Astrocyte of the spinal cord (primary cell): ENCODE data around the gene PANX1.
A peak's percentile ranks its signal among the peaks of the same experiment; 100 is the strongest.
"Not testable (repeated sequence)": the region's sequence is repeated elsewhere in the genome, so short reads cannot be mapped to it uniquely, and the experiment has no call there.

ENCODE experiments used
- DNase-seq: peaks from one replicate; pipeline ENCODE4 v3.0.0; 2011; ENCODE audit warnings: low read depth, low spot score
- H3K4me3 ChIP-seq: 2 replicates; pipeline ENCODE4 v1.5.1; 2011; ENCODE audit warnings: low read depth, mild to moderate bottlenecking, low read length, moderate library complexity
- CTCF ChIP-seq: IDR thresholded peaks from 2 replicates; pipeline ENCODE4 v1.5.1; 2012; ENCODE audit warnings: low read depth, mild to moderate bottlenecking, low read length, inconsistent platforms
- in situ Hi-C: cut with HindIII; loops from 2 replicates; pipeline ENCODE4 v1.10.0; 2017; ENCODE audit warnings: low sequenced_read_pairs

Gene PANX1

GRCh38 chr11:94112206-94112953, 16.3 kb upstream of the PANX1 start:
- H3K4me3 ChIP-seq = no peak overlapping the region
- DNase-seq = no peak
- in situ Hi-C loops = no loop called here
- no peak for TF ChIP-seq CTCF

DNA sequence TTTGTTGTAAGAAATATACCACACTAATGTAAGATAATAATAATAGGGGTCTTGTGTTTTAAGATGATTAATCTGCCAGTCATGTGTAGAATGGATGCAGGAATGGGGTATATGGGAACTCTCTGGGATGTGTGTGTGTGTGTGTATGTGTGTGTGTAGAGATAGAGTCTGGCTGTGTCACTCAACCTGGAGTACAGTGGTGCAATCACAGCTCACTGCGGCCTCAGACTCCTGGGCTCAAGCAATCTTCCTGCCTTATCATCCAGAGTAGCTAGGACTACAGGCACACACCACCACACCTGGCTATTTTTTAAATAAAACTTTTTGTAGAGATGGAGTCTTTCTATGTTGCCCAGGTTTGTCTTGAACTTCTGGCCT, 11.5 kb upstream of the PANX1 start:
- TF ChIP-seq CTCF = no peak
- no peak overlapping the region for H3K4me3 ChIP-seq
- in situ Hi-C loops = no loop called here
- DNase-seq = no peak

DNA sequence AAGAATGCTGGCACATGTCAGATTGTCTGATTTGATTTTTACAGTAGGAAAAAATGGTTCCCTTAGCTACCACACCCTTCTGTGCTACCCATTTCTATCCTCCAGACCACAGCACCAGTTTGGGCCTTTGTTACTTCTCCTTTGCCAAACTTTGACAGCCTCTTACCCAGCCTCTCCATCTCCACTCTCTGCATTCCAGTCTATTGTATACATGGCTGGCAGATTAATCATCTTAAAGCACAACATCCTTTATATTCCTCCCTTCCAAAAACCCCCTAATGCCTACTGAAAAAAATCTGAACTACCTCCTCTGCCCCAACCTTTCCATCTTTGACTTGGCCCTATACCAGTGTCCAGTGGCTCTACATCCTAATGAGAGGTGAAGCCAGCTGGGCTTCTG, 10.8 kb upstream of the PANX1 start:
- in situ Hi-C loops = no loop called here
- DNase-seq = no peak
- no peak overlapping the region for H3K4me3 ChIP-seq
- no peak for TF ChIP-seq CTCF

- H3K4me3 ChIP-seq, in situ Hi-C loops, DNase-seq: not testable (repeated sequence)
Measured at GRCh38 chr11:94119676-94120075, 9.0 kb upstream of the PANX1 start.

DNA sequence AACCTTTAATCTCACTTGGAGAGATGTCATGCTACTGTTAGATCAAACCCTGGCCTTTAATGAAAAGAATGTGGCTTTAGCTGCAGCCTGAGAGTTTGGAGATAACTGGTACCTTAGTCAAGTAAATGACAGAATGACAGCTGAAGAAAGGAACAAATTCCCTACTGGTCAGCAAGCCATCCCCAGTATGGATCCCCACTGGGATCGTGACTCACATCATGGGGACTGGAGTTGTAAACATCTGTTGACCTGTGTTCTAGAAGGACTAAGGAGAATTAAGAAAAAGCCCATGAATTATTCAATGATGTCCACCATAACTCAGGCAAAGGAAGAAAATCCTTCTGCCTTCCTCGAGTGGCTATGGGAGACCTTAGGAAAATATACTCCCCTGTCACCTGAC, 8.1 kb upstream of the PANX1 start:
- DNase-seq, in situ Hi-C loops, H3K4me3 ChIP-seq: not testable (repeated sequence)

DNA sequence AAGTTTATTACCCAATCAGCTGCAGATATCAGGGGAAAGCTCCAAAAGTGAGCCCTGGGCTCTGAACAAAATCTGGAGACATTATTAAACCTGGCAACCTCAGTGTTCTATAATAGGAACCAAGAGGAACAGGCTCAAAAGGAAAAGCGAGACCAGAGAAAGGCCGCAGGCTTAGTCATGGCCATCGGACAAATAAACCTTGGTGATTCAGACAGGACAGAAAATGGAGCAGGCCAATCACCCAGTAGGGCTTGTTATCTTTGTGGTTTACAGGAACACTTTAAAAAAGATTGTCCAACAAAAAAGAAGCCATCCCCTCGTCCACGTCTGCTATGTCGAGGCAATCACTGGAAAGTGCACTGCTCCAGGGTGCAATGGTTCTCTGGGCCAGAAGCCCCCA, 7.7 kb upstream of the PANX1 start:
- no peak for TF ChIP-seq CTCF
- in situ Hi-C loops = no loop called here
- no peak overlapping the region for H3K4me3 ChIP-seq
- DNase-seq = peak; percentile 83

GRCh38 chr11:94125407-94126115, 3.1 kb upstream of the PANX1 start:
- DNase-seq = no peak
- TF ChIP-seq CTCF = no peak
- H3K4me3 ChIP-seq = no peak overlapping the region
- in situ Hi-C loops = no loop called here
